H1 (cell line): Measurements from ENCODE around the gene ALPL. TPM values are rescaled to one million over a fixed set of nuclear protein-coding genes. Genes with fewer than 3 reads are reported as not detected.

ENCODE experiments used
- CTCF ChIA-PET: fragments of 300-600 bp; sonication (Branson Sonifier 250); formaldehyde crosslinking; loops from one replicate; lab custom pipeline; 2021; ENCODE audit not compliant: partially characterized antibody; lab: Charles Lee
- POLR2A ChIA-PET: fragments of 300-600 bp; sonication (Branson Sonifier 250); formaldehyde crosslinking; loops from one replicate; lab custom pipeline; 2021; ENCODE audit warnings: inconsistent platforms; ENCODE audit not compliant: partially characterized antibody; lab: Charles Lee
- DNase-seq, 2 experiments: peaks; one replicate each; pipeline versions ENCODE4 v3.0.0 to v3.0.0-alpha.2; 2010 to 2022; ENCODE audit warnings: low spot score in 2 of 2, low read depth in 1 of 2, mixed read lengths in 1 of 2
- FAIRE-seq: peaks from 2 replicates; lab custom pipeline; 2011; peaks lifted over from hg19 to GRCh38; lab: Jason Lieb, UNC
- H2AFZ ChIP-seq: 2 replicates; pipeline ENCODE4 v1.8.1; 2012; ENCODE audit warnings: low read length, inconsistent platforms
- H2AK5ac ChIP-seq: 2 replicates; pipeline ENCODE4 v1.6.1; 2013; ENCODE audit warnings: low read depth, low read length
- H2BK120ac ChIP-seq: replicated peaks from 2 replicates; pipeline ENCODE3; 2013; ENCODE audit warnings: low read depth, low read length, inconsistent platforms
- H2BK12ac ChIP-seq: 2 replicates; pipeline ENCODE4 v1.6.1; 2013; ENCODE audit warnings: low read depth, low read length
- H2BK15ac ChIP-seq: 2 replicates; pipeline ENCODE4 v1.6.1; 2013; ENCODE audit warnings: low read length
- H2BK20ac ChIP-seq: 2 replicates; pipeline ENCODE4 v1.6.1; 2013; ENCODE audit warnings: low read length
- H2BK5ac ChIP-seq: 2 replicates; pipeline ENCODE4 v1.6.1; 2013; ENCODE audit warnings: low read depth, low read length
- H3K14ac ChIP-seq: 2 replicates; pipeline ENCODE4 v1.6.1; 2013; ENCODE audit warnings: inconsistent platforms; ENCODE audit not compliant: insufficient read length
- H3K18ac ChIP-seq: 2 replicates; pipeline ENCODE4 v1.6.1; 2013; ENCODE audit warnings: low read length; ENCODE audit errors: extremely low read depth
- H3K23ac ChIP-seq: 2 replicates; pipeline ENCODE4 v1.6.1; 2013; ENCODE audit warnings: inconsistent platforms; ENCODE audit not compliant: insufficient read length
- H3K23me2 ChIP-seq: 2 replicates; pipeline ENCODE4 v1.6.1; 2013; ENCODE audit warnings: low read depth, low read length
- H3K27ac ChIP-seq: 2 replicates; pipeline ENCODE4 v1.6.1; 2011; ENCODE audit warnings: low read depth, low read length, inconsistent platforms
- H3K27me3 ChIP-seq, 4 experiments: replicated peaks in 1 of 4; 1 replicate in 1 of 4; 2 replicates in 3 of 4; pipeline versions ENCODE4 v1.6.1 to v1.8.1; 2011 to 2013; ENCODE audit warnings: low read length in 3 of 4, mild to moderate bottlenecking in 3 of 4, inconsistent platforms in 2 of 4, mixed read lengths in 2 of 4, moderate library complexity in 1 of 4; ENCODE audit not compliant: control insufficient read depth in 3 of 4, insufficient read depth in 3 of 4; ENCODE audit errors: extremely low read depth in 1 of 4
- H3K36me3 ChIP-seq, 4 experiments: 2 replicates each; pipeline versions ENCODE4 v1.6.1 to v1.8.1; 2011 to 2013; ENCODE audit warnings: mild to moderate bottlenecking in 4 of 4, low read length in 3 of 4, moderate library complexity in 2 of 4, control low read depth in 1 of 4, inconsistent platforms in 1 of 4; ENCODE audit not compliant: insufficient read depth in 4 of 4, control insufficient read depth in 2 of 4
- H3K4ac ChIP-seq: replicated peaks from 2 replicates; pipeline ENCODE3; 2013; ENCODE audit warnings: low read length, low read depth, mixed read lengths, inconsistent platforms; ENCODE audit not compliant: insufficient read length
- H3K4me1 ChIP-seq, 4 experiments: replicated peaks in 1 of 4; 1 replicate in 1 of 4; 2 replicates in 3 of 4; pipeline versions ENCODE4 v1.6.1 to v1.8.1; 2011 to 2013; ENCODE audit warnings: low read length in 3 of 4, inconsistent platforms in 2 of 4, mixed read lengths in 1 of 4; ENCODE audit not compliant: insufficient read depth in 4 of 4, control insufficient read depth in 3 of 4
- H3K4me2 ChIP-seq, 2 experiments: 2 replicates each; pipeline versions ENCODE4 v1.6.1 to v1.8.1; 2011 to 2013; ENCODE audit warnings: low read depth in 2 of 2, low read length in 2 of 2, control low read depth in 1 of 2, inconsistent platforms in 1 of 2, mild to moderate bottlenecking in 1 of 2; ENCODE audit not compliant: insufficient read depth in 1 of 2
- H3K4me3 ChIP-seq, 4 experiments: fragments of 200-600, 300-600 bp in 1 of 4; sonication (generic), shearing (Covaris generic), sonication (Bioruptor Twin) in 1 of 4; 2 replicates each; pipeline versions ENCODE4 v1.5.1 to v1.8.1; 2011 to 2016; ENCODE audit warnings: low read length in 4 of 4, low read depth in 3 of 4, control low read depth in 2 of 4, inconsistent platforms in 2 of 4, mild to moderate bottlenecking in 2 of 4, mixed read lengths in 1 of 4, moderate library complexity in 1 of 4; ENCODE audit not compliant: insufficient read depth in 2 of 4; ENCODE audit errors: extremely low read depth in 1 of 4
- H3K56ac ChIP-seq: replicated peaks from 2 replicates; pipeline ENCODE3; 2013; ENCODE audit warnings: low read depth, mild to moderate bottlenecking, mixed read lengths, low read length, inconsistent platforms; ENCODE audit not compliant: insufficient read length
- H3K79me1 ChIP-seq: 2 replicates; pipeline ENCODE4 v1.6.1; 2013; ENCODE audit warnings: low read depth, low read length, control low read depth
- H3K79me2 ChIP-seq, 2 experiments: 2 replicates each; pipeline versions ENCODE4 v1.6.1 to v1.8.1; 2012 to 2013; ENCODE audit warnings: low read length in 2 of 2, mild to moderate bottlenecking in 2 of 2, inconsistent platforms in 1 of 2; ENCODE audit not compliant: insufficient read depth in 2 of 2, control insufficient read depth in 1 of 2
- H3K9ac ChIP-seq, 4 experiments: replicated peaks in 1 of 4; 1 replicate in 1 of 4; 2 replicates in 3 of 4; pipeline versions ENCODE4 v1.6.1 to v1.8.1; 2011 to 2013; ENCODE audit warnings: low read depth in 3 of 4, low read length in 3 of 4, control low read depth in 2 of 4, mild to moderate bottlenecking in 2 of 4, moderate library complexity in 2 of 4, inconsistent platforms in 1 of 4; ENCODE audit errors: extremely low read depth in 1 of 4
- H3K9me3 ChIP-seq, 2 experiments: 2 replicates each; pipeline versions ENCODE4 v1.6.1 to v1.8.1; 2012 to 2013; ENCODE audit warnings: mild to moderate bottlenecking in 2 of 2, moderate library complexity in 2 of 2, control low read depth in 1 of 2, inconsistent platforms in 1 of 2, low read depth in 1 of 2, low read length in 1 of 2, mixed read lengths in 1 of 2; ENCODE audit not compliant: insufficient read depth in 2 of 2
- H4K20me1 ChIP-seq, 2 experiments: replicated peaks in 1 of 2; 2 replicates each; pipeline versions ENCODE3 to v1.8.1; 2011 to 2013; ENCODE audit warnings: inconsistent platforms in 2 of 2, low read length in 2 of 2, mild to moderate bottlenecking in 1 of 2; ENCODE audit not compliant: insufficient read depth in 2 of 2, control insufficient read depth in 1 of 2
- H4K5ac ChIP-seq: 2 replicates; pipeline ENCODE4 v1.6.1; 2013; ENCODE audit warnings: low read length, low read depth, mixed read lengths, inconsistent platforms; ENCODE audit not compliant: insufficient read length
- H4K8ac ChIP-seq: 2 replicates; pipeline ENCODE4 v1.8.0; 2013; ENCODE audit warnings: mild to moderate bottlenecking, moderate library complexity, low read length, inconsistent platforms; ENCODE audit not compliant: insufficient read depth; ENCODE audit errors: extremely low read depth
- H4K91ac ChIP-seq: replicated peaks from 2 replicates; pipeline ENCODE3; 2013; ENCODE audit warnings: low read length, mixed read lengths, inconsistent platforms; ENCODE audit not compliant: insufficient read length
- BCL11A ChIP-seq, 2 experiments: IDR thresholded peaks; one replicate each; pipeline ENCODE4 v1.6.1; 2011; ENCODE audit warnings: low read depth in 2 of 2, low read length in 2 of 2, mild to moderate bottlenecking in 2 of 2
- BRCA1 ChIP-seq: IDR thresholded peaks from 2 replicates; pipeline ENCODE4 v1.6.1; 2012; ENCODE audit warnings: low read depth, low read length, improper control_type of control experiment
- EZH2 ChIP-seq: fragments of 200-600 bp; sonication (generic); IDR thresholded peaks from 2 replicates; pipeline ENCODE4 v1.7.1; 2012; ENCODE audit warnings: low read depth, mild to moderate bottlenecking, moderate library complexity, low read length, inconsistent platforms; ENCODE audit not compliant: severe bottlenecking
- GTF2F1 ChIP-seq: IDR thresholded peaks from 2 replicates; pipeline ENCODE4 v1.6.1; 2012; ENCODE audit warnings: low read depth, low read length, improper control_type of control experiment, borderline replicate concordance
- JUN ChIP-seq: IDR thresholded peaks from 2 replicates; pipeline ENCODE4 v1.6.1; 2011; ENCODE audit warnings: low read depth, mild to moderate bottlenecking, improper control_type of control experiment, low read length
- MAFK ChIP-seq: IDR thresholded peaks from 2 replicates; pipeline ENCODE4 v1.6.1; 2012; ENCODE audit warnings: low read depth, mild to moderate bottlenecking, improper control_type of control experiment, low read length
- NANOG ChIP-seq: IDR thresholded peaks from 2 replicates; pipeline ENCODE4 v1.6.1; 2011; ENCODE audit warnings: low read length, low read depth, mild to moderate bottlenecking, inconsistent platforms; ENCODE audit not compliant: insufficient read depth, poor library complexity, severe bottlenecking
- POLR2AphosphoS5 ChIP-seq: IDR thresholded peaks from 2 replicates; pipeline ENCODE4 v1.6.1; 2011; ENCODE audit warnings: low read depth, low read length
- RFX5 ChIP-seq: IDR thresholded peaks from 2 replicates; pipeline ENCODE4 v1.6.1; 2011; ENCODE audit warnings: low read depth, low read length, improper control_type of control experiment, borderline replicate concordance
- SIN3A ChIP-seq, 2 experiments: IDR thresholded peaks in 1 of 2; conservative IDR thresholded peaks in 1 of 2; 2 replicates each; pipeline ENCODE4 v1.6.1; 2011 to 2012; ENCODE audit warnings: low read length in 2 of 2, improper control_type of control experiment in 1 of 2, low read depth in 1 of 2, mild to moderate bottlenecking in 1 of 2
- SIRT6 ChIP-seq: IDR thresholded peaks from one replicate; pipeline ENCODE4 v1.7.1; 2012; ENCODE audit warnings: low read length, inconsistent platforms
- SP4 ChIP-seq: IDR thresholded peaks from 2 replicates; pipeline ENCODE4 v1.6.1; 2012; ENCODE audit warnings: low read length, inconsistent platforms
- TAF7 ChIP-seq: optimal IDR thresholded peaks from 2 replicates; pipeline ENCODE3; 2011; ENCODE audit warnings: low read depth, mild to moderate bottlenecking, inconsistent platforms, low read length, moderate library complexity, borderline replicate concordance
- WGBS, 2 experiments: shearing (Covaris generic) in 1 of 2; methylation state at CpG; one replicate each; pipeline versions ENCODE4 v1.1.6 to v1.1.7; 2013 to 2015; ENCODE audit warnings: low lambda C conversion rate in 2 of 2, mixed read lengths in 2 of 2, inconsistent platforms in 1 of 2, low coverage in 1 of 2, missing lambda C conversion rate in 1 of 2; ENCODE audit not compliant: insufficient replicate concordance in 2 of 2, insufficient coverage in 1 of 2, insufficient read length in 1 of 2; ENCODE audit errors: extremely low coverage in 1 of 2, missing lambda C conversion rate in 1 of 2; 5-methylcytosine and 5-hydroxymethylcytosine counted together
- polyA plus RNA-seq, 7 experiments: library from polyadenylated mRNA; depleted of rRNA in 3 of 7; stranded (reverse) in 5 of 7; unstranded in 2 of 7; fragments of >200 nt in 5 of 7; fragments of 200-250 nt in 2 of 7; gene quantifications; 1 replicate in 5 of 7; 2 replicates in 1 of 7; 4 replicates in 1 of 7; pipeline versions ENCODE4 v1.2.1 to v1.2.3, GENCODE V29; 2011 to 2013; ENCODE audit warnings: missing spikeins in 2 of 7, mixed read lengths in 2 of 7
- total RNA-seq: library from RNA; stranded (reverse); fragmentation: NEBNext Ultra II Directional; extraction: Animal tissue kit (Norgen Biotek cat#: 25700); gene quantifications from 2 replicates; pipeline ENCODE4 v1.2.1, GENCODE V29; 2021
- TF ChIP-seq, protein P1 (sequence below): IDR thresholded peaks from 2 replicates; pipeline ENCODE4 v1.6.1; 2011; ENCODE audit warnings: low read depth, mild to moderate bottlenecking, low read length; ENCODE audit not compliant: insufficient read depth

ALPL gene
- total and polyA plus RNA-seq, 2 of the 8 experiments (the other 6 are each of a cell fraction or from before 2014, with no cell fraction given), result 175 to 362 TPM

DNA sequence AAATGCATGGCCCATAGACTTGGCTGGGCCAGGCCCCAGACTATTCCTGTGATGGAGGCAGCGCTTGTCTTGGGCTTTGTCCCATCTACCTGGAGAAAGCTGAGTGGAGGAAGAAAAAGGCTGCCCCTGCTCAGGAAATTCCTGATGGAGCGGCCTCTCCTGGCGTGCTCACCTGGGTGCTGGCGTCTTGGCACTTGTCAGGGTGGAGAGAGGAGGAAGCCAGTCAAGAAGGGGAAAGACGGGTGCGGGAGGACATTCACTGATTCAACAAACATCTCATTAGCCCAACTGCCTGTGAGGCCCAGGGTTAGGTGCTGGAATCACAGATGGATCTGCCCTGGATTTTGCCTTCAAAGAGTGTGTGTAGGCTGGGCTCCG lies 16.1 kb downstream of the ALPL start:
- H3K18ac ChIP-seq, result no peak overlapping the region
- H3K36me3 ChIP-seq, result no peaks in the 10 kb centered on the region; a peak in 1 of 8 replicates
- H4K5ac ChIP-seq, result no peak overlapping the region
- no peaks in the 10 kb centered on the region for H3K23me2 ChIP-seq
- H3K4me1 ChIP-seq, result peaks cover 2 to 16% (median 6%) of the 10 kb centered on the region in 4 experiments
- H2BK15ac ChIP-seq, result no peak overlapping the region
- H3K27ac ChIP-seq, result no peak overlapping the region
- no peak overlapping the region for H2BK12ac ChIP-seq
- H2AFZ ChIP-seq, result no peak overlapping the region
- peaks cover 18% of the 10 kb centered on the region for H3K79me1 ChIP-seq
- no peak overlapping the region for H3K56ac ChIP-seq
- no peak overlapping the region for H3K14ac ChIP-seq
- H3K9ac ChIP-seq, result no peak overlapping the region; a peak in 1 of 7 replicates
- no peaks in the 10 kb centered on the region for H3K9me3 ChIP-seq
- FAIRE-seq (no peak), DNase-seq (no peak)
- no peak overlapping the region for H4K91ac ChIP-seq
- H3K4ac ChIP-seq, result no peak overlapping the region
- no peak overlapping the region for H2AK5ac ChIP-seq
- no peak overlapping the region for H3K4me3 ChIP-seq
- H3K4me2 ChIP-seq, result no peak overlapping the region
- H2BK120ac ChIP-seq, result no peak overlapping the region
- H3K23ac ChIP-seq, result no peak overlapping the region
- H4K8ac ChIP-seq, result no peak overlapping the region
- POLR2A ChIA-PET, result interaction anchor here (1.0 to 1.9 kb wide), 3 partner anchors 9 to 50 kb away, joined by 3 to 5 read pairs (median 3); partner anchors contain the start of gene ALPL
- CTCF ChIA-PET, result interaction anchor here (1.2 to 26.3 kb wide), 4 partner anchors 13 to 155 kb away, joined by 3 to 372 read pairs (median 5); no protein-coding TSS in a partner anchor
- H3K27me3 ChIP-seq, result no peaks in the 10 kb centered on the region
- peaks cover 2 to 18% of the 10 kb centered on the region in 2 experiments for H4K20me1 ChIP-seq
- 96% methylated on average over 6 of the region's 7 CpGs; no CpG with 5 or more reads in 1 of the 2 experiments for WGBS, 2 experiments
- no peak overlapping the region for H2BK20ac ChIP-seq
- peaks cover 0 to 52% of the 10 kb centered on the region in 2 experiments; a peak in 3 of 4 replicates for H3K79me2 ChIP-seq
- H2BK5ac ChIP-seq, result no peak overlapping the region; the same call in 1 of the 2 replicates
- TF ChIP-seq BRCA1, result no peak
- TF ChIP-seq RFX5, result no peak
- no peak for TF ChIP-seq SP4
- no peak for TF ChIP-seq JUN
- TF ChIP-seq EZH2, result no peak
- no peak for TF ChIP-seq GTF2F1
- TF ChIP-seq, protein P1, sequence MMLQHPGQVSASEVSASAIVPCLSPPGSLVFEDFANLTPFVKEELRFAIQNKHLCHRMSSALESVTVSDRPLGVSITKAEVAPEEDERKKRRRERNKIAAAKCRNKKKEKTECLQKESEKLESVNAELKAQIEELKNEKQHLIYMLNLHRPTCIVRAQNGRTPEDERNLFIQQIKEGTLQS, result no peak
- TF ChIP-seq MAFK, result no peak
- no peak for TF ChIP-seq SIRT6
- TF ChIP-seq POLR2AphosphoS5, result no peak
- TF ChIP-seq BCL11A (IDR thresholded peaks at IDR 0.05; ENCODE audit: low read depth in 2 of 2, low read length in 2 of 2), result no peak
- TF ChIP-seq SIN3A (conservative IDR thresholded peaks at IDR 0.05 in 1 of 2, IDR thresholded peaks at IDR 0.05 in 1 of 2; ENCODE audit: low read depth in 1 of 2, low read length in 2 of 2), result no peak
- no peak for TF ChIP-seq NANOG
- no peak for TF ChIP-seq TAF7
